H1 (cell line): Measurements from ENCODE around the gene MTCH1. TPM values are rescaled to one million over a fixed set of nuclear protein-coding genes. Genes with fewer than 3 reads are reported as not detected.

Experiments
- CTCF ChIA-PET: fragments of 300-600 bp; sonication (Branson Sonifier 250); formaldehyde crosslinking; loops from one replicate; lab custom pipeline; 2021; ENCODE audit not compliant: partially characterized antibody; lab: Charles Lee
- POLR2A ChIA-PET: fragments of 300-600 bp; sonication (Branson Sonifier 250); formaldehyde crosslinking; loops from one replicate; lab custom pipeline; 2021; ENCODE audit warnings: inconsistent platforms; ENCODE audit not compliant: partially characterized antibody; lab: Charles Lee
- DNase-seq, 2 experiments: peaks; one replicate each; pipeline versions ENCODE4 v3.0.0 to v3.0.0-alpha.2; 2010 to 2022; ENCODE audit warnings: low spot score in 2 of 2, low read depth in 1 of 2, mixed read lengths in 1 of 2
- FAIRE-seq: peaks from 2 replicates; lab custom pipeline; 2011; peaks lifted over from hg19 to GRCh38; lab: Jason Lieb, UNC
- H2AFZ ChIP-seq: 2 replicates; pipeline ENCODE4 v1.8.1; 2012; ENCODE audit warnings: low read length, inconsistent platforms
- H2AK5ac ChIP-seq: 2 replicates; pipeline ENCODE4 v1.6.1; 2013; ENCODE audit warnings: low read depth, low read length
- H2BK120ac ChIP-seq: replicated peaks from 2 replicates; pipeline ENCODE3; 2013; ENCODE audit warnings: low read depth, low read length, inconsistent platforms
- H2BK12ac ChIP-seq: 2 replicates; pipeline ENCODE4 v1.6.1; 2013; ENCODE audit warnings: low read depth, low read length
- H2BK15ac ChIP-seq: 2 replicates; pipeline ENCODE4 v1.6.1; 2013; ENCODE audit warnings: low read length
- H2BK20ac ChIP-seq: 2 replicates; pipeline ENCODE4 v1.6.1; 2013; ENCODE audit warnings: low read length
- H2BK5ac ChIP-seq: 2 replicates; pipeline ENCODE4 v1.6.1; 2013; ENCODE audit warnings: low read depth, low read length
- H3K14ac ChIP-seq: 2 replicates; pipeline ENCODE4 v1.6.1; 2013; ENCODE audit warnings: inconsistent platforms; ENCODE audit not compliant: insufficient read length
- H3K18ac ChIP-seq: 2 replicates; pipeline ENCODE4 v1.6.1; 2013; ENCODE audit warnings: low read length; ENCODE audit errors: extremely low read depth
- H3K23ac ChIP-seq: 2 replicates; pipeline ENCODE4 v1.6.1; 2013; ENCODE audit warnings: inconsistent platforms; ENCODE audit not compliant: insufficient read length
- H3K23me2 ChIP-seq: 2 replicates; pipeline ENCODE4 v1.6.1; 2013; ENCODE audit warnings: low read depth, low read length
- H3K27ac ChIP-seq: 2 replicates; pipeline ENCODE4 v1.6.1; 2011; ENCODE audit warnings: low read depth, low read length, inconsistent platforms
- H3K27me3 ChIP-seq, 4 experiments: replicated peaks in 1 of 4; 1 replicate in 1 of 4; 2 replicates in 3 of 4; pipeline versions ENCODE4 v1.6.1 to v1.8.1; 2011 to 2013; ENCODE audit warnings: low read length in 3 of 4, mild to moderate bottlenecking in 3 of 4, inconsistent platforms in 2 of 4, mixed read lengths in 2 of 4, moderate library complexity in 1 of 4; ENCODE audit not compliant: control insufficient read depth in 3 of 4, insufficient read depth in 3 of 4; ENCODE audit errors: extremely low read depth in 1 of 4
- H3K36me3 ChIP-seq, 4 experiments: 2 replicates each; pipeline versions ENCODE4 v1.6.1 to v1.8.1; 2011 to 2013; ENCODE audit warnings: mild to moderate bottlenecking in 4 of 4, low read length in 3 of 4, moderate library complexity in 2 of 4, control low read depth in 1 of 4, inconsistent platforms in 1 of 4; ENCODE audit not compliant: insufficient read depth in 4 of 4, control insufficient read depth in 2 of 4
- H3K4ac ChIP-seq: replicated peaks from 2 replicates; pipeline ENCODE3; 2013; ENCODE audit warnings: low read length, low read depth, mixed read lengths, inconsistent platforms; ENCODE audit not compliant: insufficient read length
- H3K4me1 ChIP-seq, 4 experiments: replicated peaks in 1 of 4; 1 replicate in 1 of 4; 2 replicates in 3 of 4; pipeline versions ENCODE4 v1.6.1 to v1.8.1; 2011 to 2013; ENCODE audit warnings: low read length in 3 of 4, inconsistent platforms in 2 of 4, mixed read lengths in 1 of 4; ENCODE audit not compliant: insufficient read depth in 4 of 4, control insufficient read depth in 3 of 4
- H3K4me2 ChIP-seq, 2 experiments: 2 replicates each; pipeline versions ENCODE4 v1.6.1 to v1.8.1; 2011 to 2013; ENCODE audit warnings: low read depth in 2 of 2, low read length in 2 of 2, control low read depth in 1 of 2, inconsistent platforms in 1 of 2, mild to moderate bottlenecking in 1 of 2; ENCODE audit not compliant: insufficient read depth in 1 of 2
- H3K4me3 ChIP-seq, 4 experiments: fragments of 200-600, 300-600 bp in 1 of 4; sonication (generic), shearing (Covaris generic), sonication (Bioruptor Twin) in 1 of 4; 2 replicates each; pipeline versions ENCODE4 v1.5.1 to v1.8.1; 2011 to 2016; ENCODE audit warnings: low read length in 4 of 4, low read depth in 3 of 4, control low read depth in 2 of 4, inconsistent platforms in 2 of 4, mild to moderate bottlenecking in 2 of 4, mixed read lengths in 1 of 4, moderate library complexity in 1 of 4; ENCODE audit not compliant: insufficient read depth in 2 of 4; ENCODE audit errors: extremely low read depth in 1 of 4
- H3K56ac ChIP-seq: replicated peaks from 2 replicates; pipeline ENCODE3; 2013; ENCODE audit warnings: low read depth, mild to moderate bottlenecking, mixed read lengths, low read length, inconsistent platforms; ENCODE audit not compliant: insufficient read length
- H3K79me1 ChIP-seq: 2 replicates; pipeline ENCODE4 v1.6.1; 2013; ENCODE audit warnings: low read depth, low read length, control low read depth
- H3K79me2 ChIP-seq, 2 experiments: 2 replicates each; pipeline versions ENCODE4 v1.6.1 to v1.8.1; 2012 to 2013; ENCODE audit warnings: low read length in 2 of 2, mild to moderate bottlenecking in 2 of 2, inconsistent platforms in 1 of 2; ENCODE audit not compliant: insufficient read depth in 2 of 2, control insufficient read depth in 1 of 2
- H3K9ac ChIP-seq, 4 experiments: replicated peaks in 1 of 4; 1 replicate in 1 of 4; 2 replicates in 3 of 4; pipeline versions ENCODE4 v1.6.1 to v1.8.1; 2011 to 2013; ENCODE audit warnings: low read depth in 3 of 4, low read length in 3 of 4, control low read depth in 2 of 4, mild to moderate bottlenecking in 2 of 4, moderate library complexity in 2 of 4, inconsistent platforms in 1 of 4; ENCODE audit errors: extremely low read depth in 1 of 4
- H3K9me3 ChIP-seq, 2 experiments: 2 replicates each; pipeline versions ENCODE4 v1.6.1 to v1.8.1; 2012 to 2013; ENCODE audit warnings: mild to moderate bottlenecking in 2 of 2, moderate library complexity in 2 of 2, control low read depth in 1 of 2, inconsistent platforms in 1 of 2, low read depth in 1 of 2, low read length in 1 of 2, mixed read lengths in 1 of 2; ENCODE audit not compliant: insufficient read depth in 2 of 2
- H4K20me1 ChIP-seq, 2 experiments: replicated peaks in 1 of 2; 2 replicates each; pipeline versions ENCODE3 to v1.8.1; 2011 to 2013; ENCODE audit warnings: inconsistent platforms in 2 of 2, low read length in 2 of 2, mild to moderate bottlenecking in 1 of 2; ENCODE audit not compliant: insufficient read depth in 2 of 2, control insufficient read depth in 1 of 2
- H4K5ac ChIP-seq: 2 replicates; pipeline ENCODE4 v1.6.1; 2013; ENCODE audit warnings: low read length, low read depth, mixed read lengths, inconsistent platforms; ENCODE audit not compliant: insufficient read length
- H4K8ac ChIP-seq: 2 replicates; pipeline ENCODE4 v1.8.0; 2013; ENCODE audit warnings: mild to moderate bottlenecking, moderate library complexity, low read length, inconsistent platforms; ENCODE audit not compliant: insufficient read depth; ENCODE audit errors: extremely low read depth
- H4K91ac ChIP-seq: replicated peaks from 2 replicates; pipeline ENCODE3; 2013; ENCODE audit warnings: low read length, mixed read lengths, inconsistent platforms; ENCODE audit not compliant: insufficient read length
- ASH2L ChIP-seq: fragments of 200-600, 300-600 bp; sonication (generic); IDR thresholded peaks from one replicate; pipeline ENCODE4 v1.7.1; 2017; ENCODE audit warnings: low read length
- CBX8 ChIP-seq: fragments of 300-800, 300-1000 bp; sonication (generic); IDR thresholded peaks from 2 replicates; pipeline ENCODE4 v1.7.1; 2016; ENCODE audit warnings: low read depth, low read length, borderline replicate concordance
- CHD1 ChIP-seq: IDR thresholded peaks from 2 replicates; pipeline ENCODE4 v1.6.1; 2012; ENCODE audit warnings: low read depth, low read length, improper control_type of control experiment
- EGR1 ChIP-seq: IDR thresholded peaks from 2 replicates; pipeline ENCODE4 v1.6.1; 2011; ENCODE audit warnings: low read depth, low read length, borderline replicate concordance
- GTF2F1 ChIP-seq: IDR thresholded peaks from 2 replicates; pipeline ENCODE4 v1.6.1; 2012; ENCODE audit warnings: low read depth, low read length, improper control_type of control experiment, borderline replicate concordance
- MAX ChIP-seq: IDR thresholded peaks from 2 replicates; pipeline ENCODE4 v1.6.1; 2012; ENCODE audit warnings: inconsistent platforms
- NRF1 ChIP-seq: IDR thresholded peaks from 2 replicates; pipeline ENCODE4 v1.6.1; 2011; ENCODE audit warnings: mild to moderate bottlenecking, low read depth, low read length, improper control_type of control experiment
- RAD21 ChIP-seq, 2 experiments: IDR thresholded peaks in 1 of 2; conservative IDR thresholded peaks in 1 of 2; 2 replicates each; pipeline ENCODE4 v1.6.1; 2011; ENCODE audit warnings: low read depth in 2 of 2, low read length in 2 of 2, improper control_type of control experiment in 1 of 2, inconsistent platforms in 1 of 2, mild to moderate bottlenecking in 1 of 2, moderate library complexity in 1 of 2
- SAP30 ChIP-seq: fragments of 300-600 bp; sonication (generic); IDR thresholded peaks from 2 replicates; pipeline ENCODE4 v1.7.1; 2012; ENCODE audit warnings: low read length, moderate library complexity, mild to moderate bottlenecking, inconsistent platforms; ENCODE audit not compliant: insufficient read depth, insufficient replicate concordance
- SRF ChIP-seq: IDR thresholded peaks from 2 replicates; pipeline ENCODE4 v1.6.1; 2011; ENCODE audit warnings: mild to moderate bottlenecking, low read depth, low read length, moderate library complexity
- TCF12 ChIP-seq: IDR thresholded peaks from 2 replicates; pipeline ENCODE4 v1.6.1; 2011; ENCODE audit warnings: low read depth, mild to moderate bottlenecking, low read length
- WGBS, 2 experiments: shearing (Covaris generic) in 1 of 2; methylation state at CpG; one replicate each; pipeline versions ENCODE4 v1.1.6 to v1.1.7; 2013 to 2015; ENCODE audit warnings: low lambda C conversion rate in 2 of 2, mixed read lengths in 2 of 2, inconsistent platforms in 1 of 2, low coverage in 1 of 2, missing lambda C conversion rate in 1 of 2; ENCODE audit not compliant: insufficient replicate concordance in 2 of 2, insufficient coverage in 1 of 2, insufficient read length in 1 of 2; ENCODE audit errors: extremely low coverage in 1 of 2, missing lambda C conversion rate in 1 of 2; 5-methylcytosine and 5-hydroxymethylcytosine counted together
- polyA plus RNA-seq, 7 experiments: library from polyadenylated mRNA; depleted of rRNA in 3 of 7; stranded (reverse) in 5 of 7; unstranded in 2 of 7; fragments of >200 nt in 5 of 7; fragments of 200-250 nt in 2 of 7; gene quantifications; 1 replicate in 5 of 7; 2 replicates in 1 of 7; 4 replicates in 1 of 7; pipeline versions ENCODE4 v1.2.1 to v1.2.3, GENCODE V29; 2011 to 2013; ENCODE audit warnings: missing spikeins in 2 of 7, mixed read lengths in 2 of 7
- total RNA-seq: library from RNA; stranded (reverse); fragmentation: NEBNext Ultra II Directional; extraction: Animal tissue kit (Norgen Biotek cat#: 25700); gene quantifications from 2 replicates; pipeline ENCODE4 v1.2.1, GENCODE V29; 2021
- TF ChIP-seq, protein P1 (sequence below): IDR thresholded peaks from 2 replicates; pipeline ENCODE4 v1.6.1; 2012; ENCODE audit warnings: inconsistent platforms

Gene MTCH1
- total and polyA plus RNA-seq, 2 of the 8 experiments (the other 6 are each of a cell fraction or from before 2014, with no cell fraction given) = 169 to 214 TPM

DNA sequence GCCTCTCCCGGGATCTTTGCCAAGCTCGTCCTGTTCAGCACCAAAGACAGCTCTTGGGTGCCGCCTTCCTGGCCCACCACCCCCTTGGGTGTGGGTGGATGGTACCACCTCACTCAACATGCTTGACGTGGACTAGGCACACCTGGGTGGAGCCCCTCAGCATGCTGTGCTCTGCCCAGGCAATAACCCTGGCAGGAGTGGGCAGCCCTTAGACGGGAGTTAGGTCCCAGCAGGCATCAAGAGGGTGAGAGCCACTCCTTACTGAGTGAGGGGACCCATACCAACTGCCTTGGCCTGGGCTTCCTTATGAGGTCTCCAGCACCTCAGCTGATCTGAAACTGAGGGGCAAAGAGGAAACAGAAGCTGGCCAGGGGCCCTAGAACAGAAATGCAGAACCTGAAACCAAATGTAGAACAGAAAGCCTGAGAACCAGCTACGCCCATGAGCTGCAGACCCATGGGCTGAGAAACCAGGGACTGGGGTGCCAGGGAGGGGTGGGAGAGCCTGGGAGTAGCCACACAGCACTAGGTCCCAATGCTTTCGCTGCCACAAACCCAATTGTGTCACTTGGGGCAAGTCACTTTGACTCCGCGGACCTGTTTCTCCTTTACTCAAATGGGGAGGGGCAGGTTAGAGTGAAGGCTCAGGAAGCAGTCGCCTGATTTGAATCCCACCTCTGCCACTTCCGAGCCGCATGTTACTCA is 21.5 kb upstream of the MTCH1 start:
- H3K36me3 ChIP-seq = no peaks in the 10 kb centered on the region
- H3K4me1 ChIP-seq = no peaks in the 10 kb centered on the region
- H3K9ac ChIP-seq = no peak overlapping the region
- H2AFZ ChIP-seq = no peak overlapping the region
- H2BK20ac ChIP-seq = no peak overlapping the region
- no peak overlapping the region for H4K91ac ChIP-seq
- no peak overlapping the region for H3K14ac ChIP-seq
- CTCF ChIA-PET = interaction anchor here (0.7 to 6.5 kb wide), 15 partner anchors 11 to 248 kb away, joined by 3 to 74 read pairs (median 3); no protein-coding TSS in a partner anchor
- H3K27ac ChIP-seq = no peak overlapping the region
- H3K56ac ChIP-seq = no peak overlapping the region
- H2BK15ac ChIP-seq = no peak overlapping the region
- 86% methylated on average over 12 of the region's 12 CpGs; no CpG with 5 or more reads in 1 of the 2 experiments for WGBS, 2 experiments
- H3K4ac ChIP-seq = no peak overlapping the region
- no peak overlapping the region for H3K4me3 ChIP-seq
- no peak overlapping the region for H3K4me2 ChIP-seq
- POLR2A ChIA-PET = interaction anchor here (2.2 to 2.5 kb wide), 2 partner anchors 11 to 21 kb away, joined by 6 to 9 read pairs; partner anchors contain the start of gene MTCH1
- DNase-seq = no peak
- no peaks in the 10 kb centered on the region for H4K20me1 ChIP-seq
- no peaks in the 10 kb centered on the region for H3K9me3 ChIP-seq
- H4K5ac ChIP-seq = no peak overlapping the region
- no peaks in the 10 kb centered on the region for H3K27me3 ChIP-seq
- no peaks in the 10 kb centered on the region for H3K23me2 ChIP-seq
- no peak overlapping the region for H2BK120ac ChIP-seq
- no peak overlapping the region for H2BK12ac ChIP-seq
- H2AK5ac ChIP-seq = no peak overlapping the region
- H3K23ac ChIP-seq = no peak overlapping the region
- no peaks in the 10 kb centered on the region for H3K79me1 ChIP-seq
- no peaks in the 10 kb centered on the region for H3K79me2 ChIP-seq
- FAIRE-seq = no peak
- H4K8ac ChIP-seq = no peak overlapping the region
- no peak overlapping the region for H2BK5ac ChIP-seq
- H3K18ac ChIP-seq = no peak overlapping the region
- TF ChIP-seq TCF12 (no peak), MAX (no peak), RAD21 (IDR thresholded peaks at IDR 0.05 in 1 of 2, conservative IDR thresholded peaks at IDR 0.05 in 1 of 2; ENCODE audit: low read depth in 2 of 2, low read length in 2 of 2) (no peak), NRF1 (no peak), SRF (no peak), CHD1 (no peak), EGR1 (no peak), ASH2L (no peak), CBX8 (no peak), GTF2F1 (no peak), SAP30 (no peak)
- TF ChIP-seq, protein P1, sequence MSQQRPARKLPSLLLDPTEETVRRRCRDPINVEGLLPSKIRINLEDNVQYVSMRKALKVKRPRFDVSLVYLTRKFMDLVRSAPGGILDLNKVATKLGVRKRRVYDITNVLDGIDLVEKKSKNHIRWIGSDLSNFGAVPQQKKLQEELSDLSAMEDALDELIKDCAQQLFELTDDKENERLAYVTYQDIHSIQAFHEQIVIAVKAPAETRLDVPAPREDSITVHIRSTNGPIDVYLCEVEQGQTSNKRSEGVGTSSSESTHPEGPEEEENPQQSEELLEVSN = no peak
